ENCODE measurements around the gene LYPD8.

Gene LYPD8

GRCh38 chr1:248787430-248787829 lies 31.9 kb upstream of the LYPD8 start:
- no peaks in the 10 kb centered on the region for H3K27me3 ChIP-seq
- DNase-seq, result no peak
- H3K4me1 ChIP-seq, result no peaks in the 10 kb centered on the region
- H3K27ac ChIP-seq, result no peak overlapping the region
- TF ChIP-seq, protein P1, sequence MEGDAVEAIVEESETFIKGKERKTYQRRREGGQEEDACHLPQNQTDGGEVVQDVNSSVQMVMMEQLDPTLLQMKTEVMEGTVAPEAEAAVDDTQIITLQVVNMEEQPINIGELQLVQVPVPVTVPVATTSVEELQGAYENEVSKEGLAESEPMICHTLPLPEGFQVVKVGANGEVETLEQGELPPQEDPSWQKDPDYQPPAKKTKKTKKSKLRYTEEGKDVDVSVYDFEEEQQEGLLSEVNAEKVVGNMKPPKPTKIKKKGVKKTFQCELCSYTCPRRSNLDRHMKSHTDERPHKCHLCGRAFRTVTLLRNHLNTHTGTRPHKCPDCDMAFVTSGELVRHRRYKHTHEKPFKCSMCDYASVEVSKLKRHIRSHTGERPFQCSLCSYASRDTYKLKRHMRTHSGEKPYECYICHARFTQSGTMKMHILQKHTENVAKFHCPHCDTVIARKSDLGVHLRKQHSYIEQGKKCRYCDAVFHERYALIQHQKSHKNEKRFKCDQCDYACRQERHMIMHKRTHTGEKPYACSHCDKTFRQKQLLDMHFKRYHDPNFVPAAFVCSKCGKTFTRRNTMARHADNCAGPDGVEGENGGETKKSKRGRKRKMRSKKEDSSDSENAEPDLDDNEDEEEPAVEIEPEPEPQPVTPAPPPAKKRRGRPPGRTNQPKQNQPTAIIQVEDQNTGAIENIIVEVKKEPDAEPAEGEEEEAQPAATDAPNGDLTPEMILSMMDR (IDR thresholded peaks at IDR 0.05), result no peak
- H3K36me3 ChIP-seq, result no peaks in the 10 kb centered on the region
- intact Hi-C loops (cut with DNase I; ENCODE audit: low total_unique reads), result no loop called here
- no peaks in the 10 kb centered on the region for H3K9me3 ChIP-seq
- H3K4me3 ChIP-seq, result no peak overlapping the region

DNA sequence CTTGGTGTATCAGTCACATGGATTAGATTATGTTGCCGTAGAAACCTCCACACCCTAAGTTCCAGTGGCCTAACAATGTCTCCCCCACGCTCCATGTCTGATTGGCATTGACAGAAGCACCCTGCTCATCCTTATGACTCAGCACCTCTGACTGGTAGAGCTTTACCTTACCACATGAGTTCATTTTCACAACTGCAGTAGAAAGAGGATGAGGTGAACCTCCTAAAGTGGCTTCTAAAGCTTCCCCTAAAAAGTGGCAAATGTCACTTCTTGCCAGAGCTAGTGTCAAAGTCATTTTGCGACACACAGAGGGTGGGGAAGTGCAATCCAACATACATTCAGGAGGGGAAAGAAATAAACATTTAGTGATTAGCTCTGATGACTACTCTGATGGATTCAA lies 30.6 kb upstream of the LYPD8 start:
- no peaks in the 10 kb centered on the region for H3K27me3 ChIP-seq
- TF ChIP-seq, protein P1 (IDR thresholded peaks at IDR 0.05), result no peak
- intact Hi-C loops (cut with DNase I; ENCODE audit: low total_unique reads), result no loop called here
- no peaks in the 10 kb centered on the region for H3K36me3 ChIP-seq
- no peaks in the 10 kb centered on the region for H3K9me3 ChIP-seq
- H3K4me1 ChIP-seq, result no peaks in the 10 kb centered on the region
- no peak overlapping the region for H3K27ac ChIP-seq
- DNase-seq, result no peak
- H3K4me3 ChIP-seq, result no peak overlapping the region

GRCh38 chr1:248783367-248783766 lies 27.8 kb upstream of the LYPD8 start:
- no peak for DNase-seq
- Histone ChIP-seq H3K27ac (no peak overlapping the region), H3K4me3 (no peak overlapping the region), H3K9me3 (peaks cover 0 to 4% (median 0%) of the 10 kb centered on the region in 3 donors), H3K4me1 (no peaks in the 10 kb centered on the region), H3K36me3 (no peaks in the 10 kb centered on the region), H3K27me3 (no peaks in the 10 kb centered on the region)
- intact Hi-C loops (cut with DNase I; ENCODE audit: low total_unique reads), result no loop called here
- TF ChIP-seq, protein P1 (IDR thresholded peaks at IDR 0.05), result no peak

GRCh38 chr1:248782416-248783141 lies 27.0 kb upstream of the LYPD8 start:
- no peak for DNase-seq
- H3K4me1 ChIP-seq, result no peaks in the 10 kb centered on the region
- no peak overlapping the region for H3K27ac ChIP-seq
- H3K36me3 ChIP-seq, result no peaks in the 10 kb centered on the region
- H3K9me3 ChIP-seq, result peaks cover 0 to 5% (median 0%) of the 10 kb centered on the region in 3 donors
- H3K27me3 ChIP-seq, result no peaks in the 10 kb centered on the region
- H3K4me3 ChIP-seq, result no peak overlapping the region
- intact Hi-C loops (cut with DNase I; ENCODE audit: low total_unique reads), result no loop called here
- TF ChIP-seq, protein P1 (IDR thresholded peaks at IDR 0.05), result no peak

- no peak overlapping the region for H3K4me3 ChIP-seq
- peaks cover 0 to 15% (median 5%) of the 10 kb centered on the region in 3 donors for H3K9me3 ChIP-seq
- no peaks in the 10 kb centered on the region for H3K4me1 ChIP-seq
- no peaks in the 10 kb centered on the region for H3K27me3 ChIP-seq
- TF ChIP-seq, protein P1 (IDR thresholded peaks at IDR 0.05), result no peak
- intact Hi-C loops (cut with DNase I; ENCODE audit: low total_unique reads), result no loop called here
- no peaks in the 10 kb centered on the region for H3K36me3 ChIP-seq
- no peak for DNase-seq
- no peak overlapping the region for H3K27ac ChIP-seq
Measured at GRCh38 chr1:248779350-248779749, 23.8 kb upstream of the LYPD8 start.

Measured in tibial artery (tissue), 4 donors.